NT2/D1 (cell line): ENCODE measurements around the gene CDH4.

ENCODE experiments used
- SUZ12 ChIP-seq: IDR thresholded peaks from 2 replicates; pipeline ENCODE4 v1.6.1; 2011; ENCODE audit not compliant: insufficient read length, insufficient read depth; ENCODE audit errors: extremely low read depth
- YY1 ChIP-seq: IDR thresholded peaks from 2 replicates; pipeline ENCODE4 v1.6.1; 2011; ENCODE audit not compliant: insufficient read length, insufficient read depth
- ZNF274 ChIP-seq: IDR thresholded peaks from 2 replicates; pipeline ENCODE4 v1.6.1; 2011; ENCODE audit warnings: mild to moderate bottlenecking, low read depth, low read length

GRCh38 chr20:61636531-61637116 lies 384.6 kb downstream of the CDH4 start:
- no peak for TF ChIP-seq YY1
- no peak for TF ChIP-seq ZNF274
- TF ChIP-seq SUZ12, result no peak
